Heart left ventricle (tissue), 16 donors: ENCODE measurements around the gene SHOC1. TPM values are rescaled to one million over a fixed set of nuclear protein-coding genes. Genes with fewer than 3 reads are reported as not detected.

Source experiments
- ATAC-seq, 4 donors: fragments of 200-7000 bp; cut with Tn5 transposase; one replicate each; pipeline ENCODE4 v1.9.1; 2020 to 2022; ENCODE audit warnings: moderate library complexity in 4 of 4, mild to moderate bottlenecking in 3 of 4, moderate number of reproducible peaks in 1 of 4
- DNase-seq, 5 donors: peaks; one replicate each; pipeline ENCODE4 v3.0.0-alpha.2; 2020
- H3K27ac ChIP-seq, 12 donors: fragments of 200-600 bp; sonication (generic) in 4 of 12; one replicate each; pipeline versions ENCODE4 v1.5.0 to v1.8.0; 2016 to 2022; ENCODE audit warnings: mild to moderate bottlenecking in 2 of 12
- H3K27me3 ChIP-seq, 9 donors: fragments of 200-600 bp; sonication (generic) in 2 of 9; one replicate each; pipeline versions ENCODE4 v1.5.1 to v1.8.0; 2016 to 2022; ENCODE audit warnings: mild to moderate bottlenecking in 3 of 9
- H3K36me3 ChIP-seq, 9 donors: fragments of 200-600 bp; sonication (generic) in 2 of 9; one replicate each; pipeline versions ENCODE4 v1.5.0 to v1.8.0; 2018 to 2022; ENCODE audit warnings: mild to moderate bottlenecking in 2 of 9
- H3K4me1 ChIP-seq, 12 donors: fragments of 200-600 bp; sonication (generic) in 4 of 12; one replicate each; pipeline versions ENCODE4 v1.5.0 to v1.8.0; 2016 to 2022; ENCODE audit warnings: mild to moderate bottlenecking in 3 of 12
- H3K4me3 ChIP-seq, 12 donors: fragments of 200-600 bp; sonication (generic) in 4 of 12; one replicate each; pipeline versions ENCODE4 v1.5.0 to v1.8.0; 2017 to 2022; ENCODE audit warnings: mild to moderate bottlenecking in 9 of 12, moderate library complexity in 4 of 12
- H3K9me3 ChIP-seq, 12 donors: fragments of 200-600 bp; sonication (generic) in 4 of 12; one replicate each; pipeline versions ENCODE4 v1.5.0 to v1.8.0; 2016 to 2022; ENCODE audit warnings: mild to moderate bottlenecking in 1 of 12
- POLR2A ChIP-seq, 2 donors: fragments of 450-650 bp; IDR thresholded peaks; one replicate each; pipeline ENCODE4 v1.6.1; 2017; ENCODE audit warnings: antibody characterized with exemption in 2 of 2, mild to moderate bottlenecking in 2 of 2, moderate library complexity in 2 of 2
- WGBS, 4 donors: extraction: QIAGEN DNeasy Blood & Tissue Kit in 2 of 4; methylation state at CpG; one replicate each; pipeline versions ENCODE4 v1.1.5 to v1.1.7; 2013 to 2018; 5-methylcytosine and 5-hydroxymethylcytosine counted together
- intact Hi-C, 10 donors: fragments of 100-400 bp; cut with DNase I; formaldehyde crosslinking; loops; one replicate each; pipeline versions ENCODE4 v1.11.1 to v1.14.2; 2022
- polyA plus RNA-seq, 2 donors: library from polyadenylated mRNA; stranded (reverse); fragments of 200-250 nt; gene quantifications; one replicate each; pipeline ENCODE4 v1.2.3, GENCODE V29; 2013
- total RNA-seq, 9 donors: library from RNA; depleted of rRNA in 2 of 9; stranded (reverse); fragments of >200 nt in 2 of 9; fragmentation: NEBNext Ultra II Directional in 3 of 9; extraction: Animal tissue kit (Norgen Biotek cat#: 25700) in 3 of 9; gene quantifications; one replicate each; pipeline versions ENCODE4 v1.1.0 to v1.2.4, GENCODE V29; 2016 to 2023
- TF ChIP-seq, protein P1 (sequence below), 12 donors: fragments of 200-600 bp; sonication (generic) in 4 of 12; IDR thresholded peaks; one replicate each; pipeline versions ENCODE4 v1.5.0 to v1.8.0; 2018 to 2022; ENCODE audit warnings: antibody characterized with exemption in 12 of 12, mild to moderate bottlenecking in 5 of 12
- donor health status: ischemic (EF 13 %, LVEDD 7.1; RV severe dilation, severe dysfunction).
- donor health status: healthy with polysubstance abuse.
- donor health status: DM: no; HTN: yes; CAD: no.
- donor health status: DM: no; HTN: no; CAD: no.
- donor health status: ischemic (EF 25% LVEDD 6.9; RV normal size, moderate dysfunction).
- donor health status: ischemic (EF 25% LVEDD 5.7; RV mildly dilated, moderate dysfunction).
- donor health status: healthy.
- donor health status: DM: yes; HTN: yes; CAD: no.
- donor health status: ischemic (EF 35%, LVEDD 5.7; RV mildly dilated, moderate dysfunction).
- donor health status: nonischemic (EF 11% LVEDD 7.7; RV severe dilation, severe dysfunction).
- donor health status: DM: yes; HTN: yes; CAD: no.
- donor health status: PGD.
- donor health status: ischemic (EF 29% LVEDD 5.4; RV normal size, mild dysfunction).
- donor health status: nonischemic (EF 23%, LVEDD 6.1; RV moderate dilation, normal function).

Gene SHOC1
- total and polyA plus RNA-seq, 11 donors: 0.01 TPM; not detected in 10

DNA sequence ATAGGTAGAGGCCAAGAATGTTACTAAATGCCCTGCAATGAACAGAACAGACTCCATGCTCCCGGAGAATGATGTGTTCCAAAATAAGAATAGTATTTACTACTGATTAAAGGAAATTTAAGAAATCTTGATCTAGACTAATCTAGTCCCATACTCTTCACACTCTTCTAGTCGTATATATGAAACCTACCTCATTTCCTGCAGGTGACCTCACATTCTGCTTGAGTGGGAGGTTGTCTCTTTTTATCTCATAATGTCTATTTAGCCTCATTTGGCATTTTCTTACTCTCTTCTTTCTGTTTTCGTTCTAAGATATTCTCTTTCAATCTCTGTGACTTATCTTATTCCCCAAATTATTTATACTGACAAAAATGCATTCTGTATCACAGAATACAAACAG lies 9.2 kb upstream of the SHOC1 start:
- Histone ChIP-seq H3K9me3 (no peaks in the 10 kb centered on the region), H3K27ac (no peak overlapping the region), H3K4me3 (no peak overlapping the region), H3K4me1 (peaks cover 0 to 12% (median 0%) of the 10 kb centered on the region in 12 donors), H3K36me3 (no peaks in the 10 kb centered on the region), H3K27me3 (no peaks in the 10 kb centered on the region)
- no peak for ATAC-seq
- no peak for DNase-seq
- no peak for TF ChIP-seq POLR2A (IDR thresholded peaks at IDR 0.05)
- TF ChIP-seq, protein P1, sequence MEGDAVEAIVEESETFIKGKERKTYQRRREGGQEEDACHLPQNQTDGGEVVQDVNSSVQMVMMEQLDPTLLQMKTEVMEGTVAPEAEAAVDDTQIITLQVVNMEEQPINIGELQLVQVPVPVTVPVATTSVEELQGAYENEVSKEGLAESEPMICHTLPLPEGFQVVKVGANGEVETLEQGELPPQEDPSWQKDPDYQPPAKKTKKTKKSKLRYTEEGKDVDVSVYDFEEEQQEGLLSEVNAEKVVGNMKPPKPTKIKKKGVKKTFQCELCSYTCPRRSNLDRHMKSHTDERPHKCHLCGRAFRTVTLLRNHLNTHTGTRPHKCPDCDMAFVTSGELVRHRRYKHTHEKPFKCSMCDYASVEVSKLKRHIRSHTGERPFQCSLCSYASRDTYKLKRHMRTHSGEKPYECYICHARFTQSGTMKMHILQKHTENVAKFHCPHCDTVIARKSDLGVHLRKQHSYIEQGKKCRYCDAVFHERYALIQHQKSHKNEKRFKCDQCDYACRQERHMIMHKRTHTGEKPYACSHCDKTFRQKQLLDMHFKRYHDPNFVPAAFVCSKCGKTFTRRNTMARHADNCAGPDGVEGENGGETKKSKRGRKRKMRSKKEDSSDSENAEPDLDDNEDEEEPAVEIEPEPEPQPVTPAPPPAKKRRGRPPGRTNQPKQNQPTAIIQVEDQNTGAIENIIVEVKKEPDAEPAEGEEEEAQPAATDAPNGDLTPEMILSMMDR (IDR thresholded peaks at IDR 0.05): no peak
- intact Hi-C loops: no loop called here
- WGBS, 4 donors: 80 to 82% (median 81%) methylated on average over 3 of the region's 3 CpGs

DNA sequence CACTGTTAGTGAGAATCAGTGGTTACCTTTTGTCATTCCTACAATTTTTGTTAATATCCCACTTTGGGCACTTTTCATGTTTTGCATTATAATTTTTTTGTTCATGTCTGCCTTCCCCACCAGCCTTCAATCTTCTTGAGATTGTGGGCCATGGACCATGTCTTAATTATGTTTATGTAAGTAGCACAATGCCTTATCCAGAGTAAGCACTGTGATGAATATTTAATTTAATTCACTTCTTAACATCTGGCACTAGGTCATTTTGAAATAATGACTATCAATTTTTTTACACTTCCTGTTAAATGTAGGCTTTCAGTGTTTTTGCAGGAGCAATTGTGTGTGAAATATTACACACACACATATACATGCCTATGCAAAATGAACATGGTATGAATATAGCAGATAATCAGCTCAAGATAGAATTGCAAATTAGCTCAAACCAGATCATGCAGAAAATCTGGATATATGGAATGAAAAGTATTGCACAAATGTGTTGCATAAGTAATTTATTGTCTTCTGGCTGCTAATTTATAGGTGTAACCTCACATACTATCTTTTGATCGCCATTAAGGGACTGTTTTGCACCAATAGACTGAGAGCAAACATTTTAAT lies 5.3 kb upstream of the SHOC1 start:
- ATAC-seq: no peak
- no peaks in the 10 kb centered on the region for H3K9me3 ChIP-seq
- intact Hi-C loops: loop anchor here in 1 of 10 donors (10.0 kb wide), 1 partner anchor 85 kb away; no protein-coding TSS in a partner anchor
- TF ChIP-seq, protein P1 (IDR thresholded peaks at IDR 0.05): no peak
- TF ChIP-seq POLR2A (IDR thresholded peaks at IDR 0.05): no peak
- DNase-seq: no peak
- no peak overlapping the region for H3K27ac ChIP-seq
- no peak overlapping the region for H3K4me3 ChIP-seq
- H3K36me3 ChIP-seq: no peaks in the 10 kb centered on the region
- no peaks in the 10 kb centered on the region for H3K27me3 ChIP-seq
- WGBS, 4 donors: 86 to 100% (median 95%) methylated on average over 1 of the region's 1 CpG
- H3K4me1 ChIP-seq: no peaks in the 10 kb centered on the region

DNA sequence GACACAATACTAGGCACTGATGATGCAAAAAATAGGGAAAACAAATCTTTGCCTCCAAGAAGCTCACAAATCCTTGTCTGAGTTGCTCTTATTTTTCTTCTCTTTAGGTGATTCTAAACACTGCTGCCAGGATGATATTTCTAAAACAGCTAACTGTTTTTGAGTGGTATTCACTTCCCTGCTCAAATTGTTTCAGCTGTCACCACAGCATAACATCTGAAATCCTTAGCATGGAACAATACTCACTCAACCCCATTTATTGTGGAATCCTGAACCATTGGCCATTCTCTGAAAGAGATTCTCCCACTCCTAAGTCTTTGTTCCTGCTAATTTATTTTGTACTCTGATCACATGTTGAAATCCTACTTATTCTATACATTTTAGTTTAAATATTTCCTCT lies 4.8 kb upstream of the SHOC1 start:
- Histone ChIP-seq H3K4me1 (no peaks in the 10 kb centered on the region), H3K36me3 (no peaks in the 10 kb centered on the region), H3K27me3 (no peaks in the 10 kb centered on the region), H3K4me3 (no peak overlapping the region), H3K27ac (no peak overlapping the region), H3K9me3 (no peaks in the 10 kb centered on the region)
- intact Hi-C loops: loop anchor here in 1 of 10 donors (10.0 kb wide), 1 partner anchor 85 kb away; no protein-coding TSS in a partner anchor
- TF ChIP-seq, protein P1 (IDR thresholded peaks at IDR 0.05): no peak
- no peak for TF ChIP-seq POLR2A (IDR thresholded peaks at IDR 0.05)
- DNase-seq (no peak), ATAC-seq (no peak)

DNA sequence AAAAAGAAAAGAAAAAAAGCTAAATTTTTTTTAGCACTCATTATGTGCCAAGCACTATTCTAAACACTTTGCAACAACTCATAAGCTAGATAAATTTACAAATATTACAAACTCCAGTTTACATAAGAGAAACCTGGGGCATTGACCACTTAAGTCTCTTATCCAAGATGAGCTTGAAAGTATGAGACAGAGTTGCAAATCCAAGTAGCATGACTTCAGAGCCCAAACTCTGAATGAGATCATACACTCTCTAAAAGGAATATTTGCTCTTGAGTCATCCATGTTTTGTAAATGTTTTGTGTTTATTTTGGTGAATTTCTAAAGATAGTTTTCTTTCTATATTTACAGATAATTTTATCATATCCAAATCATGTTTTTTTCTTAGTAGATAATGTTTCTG lies 4.0 kb upstream of the SHOC1 start:
- DNase-seq: no peak
- intact Hi-C loops: loop anchor here in 1 of 10 donors (10.0 kb wide), 1 partner anchor 86 kb away; no protein-coding TSS in a partner anchor
- no peak overlapping the region for H3K27ac ChIP-seq
- no peaks in the 10 kb centered on the region for H3K9me3 ChIP-seq
- no peak overlapping the region for H3K4me3 ChIP-seq
- no peaks in the 10 kb centered on the region for H3K4me1 ChIP-seq
- no peak for ATAC-seq
- no peak for TF ChIP-seq POLR2A (IDR thresholded peaks at IDR 0.05)
- TF ChIP-seq, protein P1 (IDR thresholded peaks at IDR 0.05): no peak
- H3K27me3 ChIP-seq: no peaks in the 10 kb centered on the region
- no peaks in the 10 kb centered on the region for H3K36me3 ChIP-seq
